GM12873 (cell line): Measurements from ENCODE around the gene NTN3.

Experiments used
- CTCF ChIP-seq: IDR thresholded peaks from 2 replicates; pipeline ENCODE4 v1.5.1; 2012; ENCODE audit warnings: low read depth, mild to moderate bottlenecking, moderate library complexity, low read length, control low read depth; ENCODE audit not compliant: insufficient read depth; ENCODE audit errors: missing control alignments

The NTN3 gene

GRCh38 chr16:2432801-2433505, 38.1 kb upstream of the NTN3 start:
- no peak for TF ChIP-seq CTCF

DNA sequence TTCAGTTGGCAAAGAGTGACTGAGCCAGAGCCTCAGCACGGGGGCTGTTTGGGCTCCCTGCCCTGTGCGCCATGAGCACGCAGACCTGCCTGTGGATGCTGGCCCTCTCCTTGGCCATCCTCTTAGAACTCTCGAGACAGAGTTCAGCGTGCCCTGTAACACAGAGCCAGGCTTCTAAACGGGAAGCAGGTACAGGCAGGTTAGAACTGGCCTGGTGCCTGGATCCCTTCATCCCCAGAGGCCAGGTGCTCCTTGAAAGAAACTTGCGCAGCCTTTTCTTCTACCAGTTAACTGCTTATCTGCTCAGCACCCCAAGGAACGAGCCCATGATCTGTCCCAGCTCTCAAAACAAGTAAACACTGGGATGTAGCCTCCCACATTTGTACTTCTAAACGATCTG, 35.0 kb upstream of the NTN3 start:
- no peak for TF ChIP-seq CTCF

- TF ChIP-seq CTCF: no peak
Measured at GRCh38 chr16:2437032-2437790, 33.9 kb upstream of the NTN3 start.

DNA sequence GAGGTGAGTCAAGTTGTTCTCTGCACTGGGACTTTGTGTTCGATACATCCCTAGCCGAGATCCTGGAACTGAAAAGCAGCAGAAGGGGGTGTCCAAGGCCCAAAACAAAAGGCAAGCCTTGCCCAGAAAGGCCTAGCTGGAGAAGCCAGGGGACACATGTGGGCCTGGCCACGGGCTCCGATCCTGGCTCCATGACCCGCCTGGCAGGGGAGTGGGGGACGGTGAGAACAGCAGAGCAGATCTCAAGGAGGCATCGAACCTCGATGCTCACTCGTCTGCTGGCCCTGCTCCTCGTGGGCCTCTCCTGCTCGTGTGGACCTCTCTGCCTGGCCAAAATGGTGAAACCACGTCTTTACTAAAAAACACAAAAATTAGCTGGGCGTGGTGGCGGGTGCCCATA, 33.0 kb upstream of the NTN3 start:
- TF ChIP-seq CTCF: no peak

DNA sequence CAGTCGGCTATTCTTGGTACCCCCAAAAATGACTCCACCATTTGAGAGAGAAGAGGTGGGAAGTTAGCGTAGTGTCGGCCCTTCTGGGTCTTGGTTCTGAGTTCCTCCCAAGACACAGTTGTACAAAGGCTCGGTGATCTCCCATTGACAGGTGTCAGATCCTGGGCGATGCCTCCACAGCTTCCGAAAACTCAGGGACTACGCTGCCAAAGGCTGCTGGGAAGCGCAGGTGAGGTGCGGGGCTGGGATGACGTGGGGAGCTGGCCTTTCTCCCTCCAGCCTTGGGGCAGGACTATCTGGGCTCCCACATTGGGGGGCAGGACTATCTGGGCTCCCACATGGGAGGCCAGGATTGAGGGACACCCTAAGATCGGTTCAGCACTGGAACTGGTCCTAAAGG, 31.5 kb upstream of the NTN3 start:
- no peak for TF ChIP-seq CTCF

GRCh38 chr16:2443555-2443954, 27.5 kb upstream of the NTN3 start:
- TF ChIP-seq CTCF: no peak

DNA sequence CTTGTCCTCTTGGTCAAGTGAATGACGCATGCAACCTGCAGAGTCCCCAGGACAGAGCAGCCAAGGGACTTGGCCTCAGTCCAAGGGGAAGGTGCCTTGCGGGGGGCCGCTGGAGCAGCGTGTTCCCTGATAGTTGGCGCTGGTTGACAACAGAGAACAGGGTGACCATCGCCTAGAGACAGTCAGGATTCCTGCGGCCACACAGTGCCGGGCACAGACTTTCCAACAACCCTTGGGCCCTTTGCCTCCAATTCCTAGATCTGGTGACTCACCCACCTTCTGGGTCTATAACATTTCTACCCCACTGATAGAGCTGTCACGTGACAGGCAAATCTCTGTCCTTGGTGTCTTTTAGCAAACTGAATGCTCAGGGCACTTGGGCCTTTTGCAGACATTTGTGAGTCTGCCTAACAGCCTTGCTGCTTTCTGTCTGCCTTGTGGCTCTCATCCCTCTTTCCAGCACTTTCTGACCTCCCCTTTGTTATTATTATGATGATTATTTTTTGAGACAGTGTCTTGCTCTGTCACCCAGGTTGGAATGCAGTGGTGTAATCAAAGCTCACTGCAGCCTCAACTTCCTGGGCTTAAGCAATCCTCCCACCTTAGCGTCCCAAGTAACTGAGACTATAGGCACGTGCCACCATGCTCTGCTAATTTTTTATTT, 23.0 kb upstream of the NTN3 start:
- TF ChIP-seq CTCF: no peak
